ENCODE results near the gene RHAG.

GRCh38 chr6:49632727-49633126 is 3.9 kb downstream of the RHAG start:
- TF ChIP-seq POLR2AphosphoS5 (IDR thresholded peaks at IDR 0.05; ENCODE audit: low read depth, low read length) (no peak), EZH2 (IDR thresholded peaks at IDR 0.05; ENCODE audit: low read depth, low read length, severe bottlenecking) (no peak), CTCF (IDR thresholded peaks at IDR 0.05; ENCODE audit: control extremely low read depth in 1 of 3, insufficient read depth in 1 of 3, low read depth in 1 of 3, low read length in 3 of 3) (no peak), SP2 (IDR thresholded peaks at IDR 0.05; ENCODE audit: low read length) (no peak), HDAC6 (IDR thresholded peaks at IDR 0.05; ENCODE audit: low read depth, low read length) (no peak), MAFK (IDR thresholded peaks at IDR 0.05; ENCODE audit: low read depth, low read length) (no peak), USF2 (IDR thresholded peaks at IDR 0.05; ENCODE audit: low read length) (no peak)
